GM23338 (cell line): ENCODE measurements around the gene OR10G4. TPM values are rescaled to one million over a fixed set of nuclear protein-coding genes. Genes with fewer than 3 reads are reported as not detected.

Experiments
- ATAC-seq: fragments of 200-7000 bp; cut with Tn5 transposase; 3 replicates; pipeline ENCODE4 v1.9.1; 2020
- DNase-seq: peaks from one replicate; pipeline ENCODE4 v3.0.0-alpha.2; 2015; ENCODE audit warnings: low spot score
- H2AFZ ChIP-seq: fragments of 200-600 bp; sonication (generic); 2 replicates; pipeline ENCODE4 v1.8.0; 2016; ENCODE audit warnings: antibody characterized with exemption, mild to moderate bottlenecking, moderate library complexity
- H3F3A ChIP-seq: fragments of 200-600 bp; sonication (generic); replicated peaks from 2 replicates; pipeline ENCODE4 v1.8.0; 2017; ENCODE audit warnings: antibody characterized with exemption, mixed run types, low read depth
- H3K27ac ChIP-seq: fragments of 200-600 bp; sonication (generic); 2 replicates; pipeline ENCODE4 v1.6.1; 2016; ENCODE audit warnings: low read depth
- H3K27me3 ChIP-seq: fragments of 200-600 bp; sonication (generic); 2 replicates; pipeline ENCODE4 v1.8.0; 2016; ENCODE audit warnings: mild to moderate bottlenecking, mixed run types, moderate library complexity; ENCODE audit not compliant: insufficient read depth
- H3K36me3 ChIP-seq: fragments of 200-600 bp; sonication (generic); 2 replicates; pipeline ENCODE4 v1.8.0; 2016; ENCODE audit warnings: mild to moderate bottlenecking; ENCODE audit not compliant: insufficient read depth
- H3K4me1 ChIP-seq: fragments of 200-600 bp; sonication (generic); 2 replicates; pipeline ENCODE4 v1.8.0; 2016; ENCODE audit warnings: mild to moderate bottlenecking, moderate library complexity; ENCODE audit not compliant: insufficient read depth
- H3K4me2 ChIP-seq: fragments of 200-600 bp; sonication (generic); 2 replicates; pipeline ENCODE4 v1.7.1; 2017; ENCODE audit warnings: mixed run types
- H3K4me3 ChIP-seq: fragments of 200-600 bp; sonication (generic); 2 replicates; pipeline ENCODE4 v1.6.1; 2016; ENCODE audit warnings: mixed run types
- H3K79me2 ChIP-seq: fragments of 200-600 bp; sonication (generic); replicated peaks from 2 replicates; pipeline ENCODE4 v1.8.0; 2017; ENCODE audit warnings: mild to moderate bottlenecking; ENCODE audit not compliant: insufficient read depth
- H3K9me2 ChIP-seq: fragments of 200-600 bp; sonication (generic); 2 replicates; pipeline ENCODE4 v1.8.0; 2017; ENCODE audit not compliant: insufficient read depth
- H4K20me1 ChIP-seq: fragments of 200-600 bp; sonication (generic); replicated peaks from 2 replicates; pipeline ENCODE4 v1.8.0; 2017; ENCODE audit warnings: mild to moderate bottlenecking; ENCODE audit not compliant: insufficient read depth
- H3K27ac Mint-ChIP-seq: 2 replicates; pipeline ENCODE4 v1.8.0; 2020; ENCODE audit warnings: inconsistent platforms, mild to moderate bottlenecking, moderate library complexity, mixed read lengths
- H3K27me3 Mint-ChIP-seq: 3 replicates; pipeline ENCODE4 v1.8.0; 2022; ENCODE audit warnings: low read depth, mild to moderate bottlenecking, moderate library complexity, mixed read lengths, inconsistent platforms; ENCODE audit not compliant: insufficient read depth, poor library complexity
- H3K36me3 Mint-ChIP-seq: 3 replicates; pipeline ENCODE4 v1.8.0; 2021; ENCODE audit warnings: low read depth, mild to moderate bottlenecking, inconsistent platforms, moderate library complexity, mixed read lengths
- H3K4me1 Mint-ChIP-seq: 3 replicates; pipeline ENCODE4 v1.8.0; 2020; ENCODE audit warnings: mild to moderate bottlenecking, inconsistent platforms, mixed read lengths
- H3K4me3 Mint-ChIP-seq: 3 replicates; pipeline ENCODE4 v1.8.0; 2021; ENCODE audit warnings: moderate library complexity, mild to moderate bottlenecking, inconsistent platforms, mixed read lengths
- H3K9me3 Mint-ChIP-seq: 3 replicates; pipeline ENCODE4 v1.8.0; 2020; ENCODE audit warnings: moderate library complexity, mild to moderate bottlenecking, inconsistent platforms, mixed read lengths
- CREB1 ChIP-seq: fragments of 250-450 bp; sonication (Bioruptor Pico); IDR thresholded peaks from 2 replicates; pipeline ENCODE4 v1.5.0; 2020; ENCODE audit warnings: low read depth, mild to moderate bottlenecking, moderate library complexity
- EZH2 ChIP-seq: fragments of 200-600 bp; sonication (generic); IDR thresholded peaks from one replicate; pipeline ENCODE4 v1.8.0; 2017; ENCODE audit warnings: antibody characterized with exemption, mild to moderate bottlenecking, low read depth; ENCODE audit not compliant: unreplicated experiment
- EZH2phosphoT487 ChIP-seq: fragments of 200-600 bp; sonication (generic); IDR thresholded peaks from one replicate; pipeline ENCODE4 v1.8.1; 2018; ENCODE audit warnings: antibody characterized with exemption; ENCODE audit not compliant: unreplicated experiment
- JUNB ChIP-seq: IDR thresholded peaks from one replicate; pipeline ENCODE4 v1.6.1; 2016; ENCODE audit warnings: antibody characterized with exemption; ENCODE audit not compliant: unreplicated experiment
- NANOG ChIP-seq: IDR thresholded peaks from 2 replicates; pipeline ENCODE4 v1.6.1; 2016; ENCODE audit warnings: antibody characterized with exemption, borderline replicate concordance
- POLR2AphosphoS5 ChIP-seq: IDR thresholded peaks from 2 replicates; pipeline ENCODE4 v1.6.1; 2016; ENCODE audit warnings: antibody characterized with exemption, low read depth
- STAT1 ChIP-seq: IDR thresholded peaks from one replicate; pipeline ENCODE4 v1.6.1; 2016; ENCODE audit warnings: antibody characterized with exemption; ENCODE audit not compliant: unreplicated experiment
- ZNF114 ChIP-seq: fragments of 250-450 bp; sonication (Bioruptor Pico); IDR thresholded peaks from 2 replicates; pipeline ENCODE4 v1.5.0; 2020; ENCODE audit warnings: mild to moderate bottlenecking, moderate library complexity
- ZNF331 ChIP-seq: fragments of 250-450 bp; sonication (Bioruptor Pico); IDR thresholded peaks from 2 replicates; pipeline ENCODE4 v1.5.0; 2020; ENCODE audit warnings: low read depth, mild to moderate bottlenecking, moderate library complexity
- polyA plus RNA-seq: library from polyadenylated mRNA; unstranded; fragments of >200 nt; fragmentation: Nextera tagmentation; extraction: Ambion mirVana; gene quantifications from 2 replicates; pipeline ENCODE4 v1.2.1, GENCODE V29; 2016
- total RNA-seq: library from RNA; depleted of rRNA; stranded (reverse); fragments of >200 nt; shearing (Covaris generic); gene quantifications from 2 replicates; pipeline ENCODE4 v1.2.3, GENCODE V29; 2014
- TF ChIP-seq, protein P1 (sequence below): fragments of 250-450 bp; sonication (Bioruptor Pico); IDR thresholded peaks from 2 replicates; pipeline ENCODE4 v1.5.0; 2020; ENCODE audit warnings: mild to moderate bottlenecking, moderate library complexity
- TF ChIP-seq, protein P2 (sequence below): IDR thresholded peaks from one replicate; pipeline ENCODE4 v1.6.1; 2018; ENCODE audit warnings: antibody characterized with exemption; ENCODE audit not compliant: unreplicated experiment
- TF ChIP-seq, protein P3 (sequence below): IDR thresholded peaks from 2 replicates; pipeline ENCODE4 v1.6.1; 2016; ENCODE audit warnings: antibody characterized with exemption
- TF ChIP-seq, protein P4 (sequence below), 2 experiments: fragments of 200-600 bp in 1 of 2; sonication (generic) in 1 of 2; conservative IDR thresholded peaks; 2 replicates each; pipeline versions ENCODE4 v1.5.1 to v1.6.1; 2016 to 2017; ENCODE audit warnings: antibody characterized with exemption in 2 of 2, low read depth in 2 of 2, mild to moderate bottlenecking in 2 of 2, moderate library complexity in 1 of 2

Gene OR10G4
- total and polyA plus RNA-seq, 2 experiments from 2014 or later: not detected

DNA sequence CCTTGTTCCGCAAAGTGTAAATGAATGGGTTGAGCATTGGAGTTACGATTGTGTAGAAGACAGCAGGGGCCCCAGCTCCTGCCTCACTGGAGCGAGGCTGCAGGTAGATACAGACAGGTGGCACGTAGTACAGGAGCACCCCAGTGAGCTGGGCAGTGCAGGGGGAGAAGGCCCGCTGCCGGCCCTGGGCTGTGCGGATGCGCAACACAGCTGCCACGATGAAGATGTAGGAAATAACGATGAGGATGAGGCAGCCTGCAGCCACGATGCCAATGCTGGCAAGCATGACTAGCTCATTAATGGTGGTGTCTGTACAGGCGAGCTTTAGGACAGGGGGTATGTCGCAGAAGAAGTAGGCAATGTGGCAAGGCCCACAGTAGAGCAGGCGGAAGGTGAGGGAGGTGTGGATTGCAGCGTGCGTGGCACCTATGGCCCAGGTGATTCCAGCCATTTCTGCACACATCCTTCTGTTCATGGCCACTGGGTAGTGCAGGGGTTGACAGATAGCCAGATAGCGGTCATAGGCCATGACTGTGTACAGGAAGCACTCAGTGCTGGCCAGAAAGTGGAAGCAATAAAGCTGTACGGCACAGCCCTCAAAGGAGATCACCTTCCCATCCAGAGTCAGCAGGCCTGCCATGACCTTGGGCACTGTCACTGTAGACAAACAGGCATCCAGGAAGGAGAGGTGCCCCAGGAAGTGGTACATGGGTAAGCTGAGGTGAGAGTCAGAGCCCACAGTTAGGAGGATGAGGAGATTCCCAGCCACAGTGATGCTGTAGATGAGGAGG lies 35.8 kb upstream of the OR10G4 start:
- no peaks in the 10 kb centered on the region; the same call in 1 of the 2 replicates for H3K4me1 ChIP-seq
- H2AFZ ChIP-seq: peak overlapping the region; percentile 74; the same call in 1 of the 2 replicates
- no peaks in the 10 kb centered on the region for H4K20me1 ChIP-seq
- H3K4me3 Mint-ChIP-seq: no peak overlapping the region
- H3K4me3 ChIP-seq: no peak overlapping the region
- no peak overlapping the region for H3K27ac ChIP-seq
- H3K36me3 ChIP-seq: no peaks in the 10 kb centered on the region
- no peak overlapping the region for H3K27ac Mint-ChIP-seq
- no peaks in the 10 kb centered on the region for H3K9me2 ChIP-seq
- no peaks in the 10 kb centered on the region for H3K27me3 ChIP-seq
- no peak for TF ChIP-seq EZH2phosphoT487
- TF ChIP-seq, protein P1, sequence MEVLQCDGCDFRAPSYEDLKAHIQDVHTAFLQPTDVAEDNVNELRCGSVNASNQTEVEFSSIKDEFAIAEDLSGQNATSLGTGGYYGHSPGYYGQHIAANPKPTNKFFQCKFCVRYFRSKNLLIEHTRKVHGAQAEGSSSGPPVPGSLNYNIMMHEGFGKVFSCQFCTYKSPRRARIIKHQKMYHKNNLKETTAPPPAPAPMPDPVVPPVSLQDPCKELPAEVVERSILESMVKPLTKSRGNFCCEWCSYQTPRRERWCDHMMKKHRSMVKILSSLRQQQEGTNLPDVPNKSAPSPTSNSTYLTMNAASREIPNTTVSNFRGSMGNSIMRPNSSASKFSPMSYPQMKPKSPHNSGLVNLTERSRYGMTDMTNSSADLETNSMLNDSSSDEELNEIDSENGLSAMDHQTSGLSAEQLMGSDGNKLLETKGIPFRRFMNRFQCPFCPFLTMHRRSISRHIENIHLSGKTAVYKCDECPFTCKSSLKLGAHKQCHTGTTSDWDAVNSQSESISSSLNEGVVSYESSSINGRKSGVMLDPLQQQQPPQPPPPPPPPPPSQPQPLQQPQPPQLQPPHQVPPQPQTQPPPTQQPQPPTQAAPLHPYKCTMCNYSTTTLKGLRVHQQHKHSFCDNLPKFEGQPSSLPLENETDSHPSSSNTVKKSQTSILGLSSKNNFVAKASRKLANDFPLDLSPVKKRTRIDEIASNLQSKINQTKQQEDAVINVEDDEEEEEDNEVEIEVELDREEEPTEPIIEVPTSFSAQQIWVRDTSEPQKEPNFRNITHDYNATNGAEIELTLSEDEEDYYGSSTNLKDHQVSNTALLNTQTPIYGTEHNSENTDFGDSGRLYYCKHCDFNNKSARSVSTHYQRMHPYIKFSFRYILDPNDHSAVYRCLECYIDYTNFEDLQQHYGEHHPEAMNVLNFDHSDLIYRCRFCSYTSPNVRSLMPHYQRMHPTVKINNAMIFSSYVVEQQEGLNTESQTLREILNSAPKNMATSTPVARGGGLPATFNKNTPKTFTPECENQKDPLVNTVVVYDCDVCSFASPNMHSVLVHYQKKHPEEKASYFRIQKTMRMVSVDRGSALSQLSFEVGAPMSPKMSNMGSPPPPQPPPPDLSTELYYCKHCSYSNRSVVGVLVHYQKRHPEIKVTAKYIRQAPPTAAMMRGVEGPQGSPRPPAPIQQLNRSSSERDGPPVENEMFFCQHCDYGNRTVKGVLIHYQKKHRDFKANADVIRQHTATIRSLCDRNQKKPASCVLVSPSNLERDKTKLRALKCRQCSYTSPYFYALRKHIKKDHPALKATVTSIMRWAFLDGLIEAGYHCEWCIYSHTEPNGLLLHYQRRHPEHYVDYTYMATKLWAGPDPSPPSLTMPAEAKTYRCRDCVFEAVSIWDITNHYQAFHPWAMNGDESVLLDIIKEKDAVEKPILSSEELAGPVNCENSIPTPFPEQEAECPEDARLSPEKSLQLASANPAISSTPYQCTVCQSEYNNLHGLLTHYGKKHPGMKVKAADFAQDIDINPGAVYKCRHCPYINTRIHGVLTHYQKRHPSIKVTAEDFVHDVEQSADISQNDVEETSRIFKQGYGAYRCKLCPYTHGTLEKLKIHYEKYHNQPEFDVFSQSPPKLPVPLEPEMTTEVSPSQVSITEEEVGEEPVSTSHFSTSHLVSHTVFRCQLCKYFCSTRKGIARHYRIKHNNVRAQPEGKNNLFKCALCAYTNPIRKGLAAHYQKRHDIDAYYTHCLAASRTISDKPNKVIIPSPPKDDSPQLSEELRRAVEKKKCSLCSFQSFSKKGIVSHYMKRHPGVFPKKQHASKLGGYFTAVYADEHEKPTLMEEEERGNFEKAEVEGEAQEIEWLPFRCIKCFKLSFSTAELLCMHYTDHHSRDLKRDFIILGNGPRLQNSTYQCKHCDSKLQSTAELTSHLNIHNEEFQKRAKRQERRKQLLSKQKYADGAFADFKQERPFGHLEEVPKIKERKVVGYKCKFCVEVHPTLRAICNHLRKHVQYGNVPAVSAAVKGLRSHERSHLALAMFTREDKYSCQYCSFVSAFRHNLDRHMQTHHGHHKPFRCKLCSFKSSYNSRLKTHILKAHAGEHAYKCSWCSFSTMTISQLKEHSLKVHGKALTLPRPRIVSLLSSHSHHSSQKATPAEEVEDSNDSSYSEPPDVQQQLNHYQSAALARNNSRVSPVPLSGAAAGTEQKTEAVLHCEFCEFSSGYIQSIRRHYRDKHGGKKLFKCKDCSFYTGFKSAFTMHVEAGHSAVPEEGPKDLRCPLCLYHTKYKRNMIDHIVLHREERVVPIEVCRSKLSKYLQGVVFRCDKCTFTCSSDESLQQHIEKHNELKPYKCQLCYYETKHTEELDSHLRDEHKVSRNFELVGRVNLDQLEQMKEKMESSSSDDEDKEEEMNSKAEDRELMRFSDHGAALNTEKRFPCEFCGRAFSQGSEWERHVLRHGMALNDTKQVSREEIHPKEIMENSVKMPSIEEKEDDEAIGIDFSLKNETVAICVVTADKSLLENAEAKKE (CRISPR knock-in tag): no peak
- no peak for TF ChIP-seq CREB1 (CRISPR knock-in tag)
- no peak for TF ChIP-seq EZH2
- no peak for TF ChIP-seq ZNF331
- TF ChIP-seq, protein P2, sequence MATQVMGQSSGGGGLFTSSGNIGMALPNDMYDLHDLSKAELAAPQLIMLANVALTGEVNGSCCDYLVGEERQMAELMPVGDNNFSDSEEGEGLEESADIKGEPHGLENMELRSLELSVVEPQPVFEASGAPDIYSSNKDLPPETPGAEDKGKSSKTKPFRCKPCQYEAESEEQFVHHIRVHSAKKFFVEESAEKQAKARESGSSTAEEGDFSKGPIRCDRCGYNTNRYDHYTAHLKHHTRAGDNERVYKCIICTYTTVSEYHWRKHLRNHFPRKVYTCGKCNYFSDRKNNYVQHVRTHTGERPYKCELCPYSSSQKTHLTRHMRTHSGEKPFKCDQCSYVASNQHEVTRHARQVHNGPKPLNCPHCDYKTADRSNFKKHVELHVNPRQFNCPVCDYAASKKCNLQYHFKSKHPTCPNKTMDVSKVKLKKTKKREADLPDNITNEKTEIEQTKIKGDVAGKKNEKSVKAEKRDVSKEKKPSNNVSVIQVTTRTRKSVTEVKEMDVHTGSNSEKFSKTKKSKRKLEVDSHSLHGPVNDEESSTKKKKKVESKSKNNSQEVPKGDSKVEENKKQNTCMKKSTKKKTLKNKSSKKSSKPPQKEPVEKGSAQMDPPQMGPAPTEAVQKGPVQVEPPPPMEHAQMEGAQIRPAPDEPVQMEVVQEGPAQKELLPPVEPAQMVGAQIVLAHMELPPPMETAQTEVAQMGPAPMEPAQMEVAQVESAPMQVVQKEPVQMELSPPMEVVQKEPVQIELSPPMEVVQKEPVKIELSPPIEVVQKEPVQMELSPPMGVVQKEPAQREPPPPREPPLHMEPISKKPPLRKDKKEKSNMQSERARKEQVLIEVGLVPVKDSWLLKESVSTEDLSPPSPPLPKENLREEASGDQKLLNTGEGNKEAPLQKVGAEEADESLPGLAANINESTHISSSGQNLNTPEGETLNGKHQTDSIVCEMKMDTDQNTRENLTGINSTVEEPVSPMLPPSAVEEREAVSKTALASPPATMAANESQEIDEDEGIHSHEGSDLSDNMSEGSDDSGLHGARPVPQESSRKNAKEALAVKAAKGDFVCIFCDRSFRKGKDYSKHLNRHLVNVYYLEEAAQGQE: no peak
- no peak for TF ChIP-seq NANOG
- no peak for TF ChIP-seq JUNB
- TF ChIP-seq, protein P3, sequence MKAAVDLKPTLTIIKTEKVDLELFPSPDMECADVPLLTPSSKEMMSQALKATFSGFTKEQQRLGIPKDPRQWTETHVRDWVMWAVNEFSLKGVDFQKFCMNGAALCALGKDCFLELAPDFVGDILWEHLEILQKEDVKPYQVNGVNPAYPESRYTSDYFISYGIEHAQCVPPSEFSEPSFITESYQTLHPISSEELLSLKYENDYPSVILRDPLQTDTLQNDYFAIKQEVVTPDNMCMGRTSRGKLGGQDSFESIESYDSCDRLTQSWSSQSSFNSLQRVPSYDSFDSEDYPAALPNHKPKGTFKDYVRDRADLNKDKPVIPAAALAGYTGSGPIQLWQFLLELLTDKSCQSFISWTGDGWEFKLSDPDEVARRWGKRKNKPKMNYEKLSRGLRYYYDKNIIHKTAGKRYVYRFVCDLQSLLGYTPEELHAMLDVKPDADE: no peak
- TF ChIP-seq STAT1: no peak
- no peak for TF ChIP-seq ZNF114
- TF ChIP-seq, protein P4, sequence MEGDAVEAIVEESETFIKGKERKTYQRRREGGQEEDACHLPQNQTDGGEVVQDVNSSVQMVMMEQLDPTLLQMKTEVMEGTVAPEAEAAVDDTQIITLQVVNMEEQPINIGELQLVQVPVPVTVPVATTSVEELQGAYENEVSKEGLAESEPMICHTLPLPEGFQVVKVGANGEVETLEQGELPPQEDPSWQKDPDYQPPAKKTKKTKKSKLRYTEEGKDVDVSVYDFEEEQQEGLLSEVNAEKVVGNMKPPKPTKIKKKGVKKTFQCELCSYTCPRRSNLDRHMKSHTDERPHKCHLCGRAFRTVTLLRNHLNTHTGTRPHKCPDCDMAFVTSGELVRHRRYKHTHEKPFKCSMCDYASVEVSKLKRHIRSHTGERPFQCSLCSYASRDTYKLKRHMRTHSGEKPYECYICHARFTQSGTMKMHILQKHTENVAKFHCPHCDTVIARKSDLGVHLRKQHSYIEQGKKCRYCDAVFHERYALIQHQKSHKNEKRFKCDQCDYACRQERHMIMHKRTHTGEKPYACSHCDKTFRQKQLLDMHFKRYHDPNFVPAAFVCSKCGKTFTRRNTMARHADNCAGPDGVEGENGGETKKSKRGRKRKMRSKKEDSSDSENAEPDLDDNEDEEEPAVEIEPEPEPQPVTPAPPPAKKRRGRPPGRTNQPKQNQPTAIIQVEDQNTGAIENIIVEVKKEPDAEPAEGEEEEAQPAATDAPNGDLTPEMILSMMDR (conservative IDR thresholded peaks at IDR 0.05; ENCODE audit: low read depth in 2 of 2): no peak
- TF ChIP-seq POLR2AphosphoS5: no peak
- no peak overlapping the region for H3K4me2 ChIP-seq
- peaks cover 3% of the 10 kb centered on the region for H3K27me3 Mint-ChIP-seq
- 0 out of 3 replicates have a peak, but pooled peaks cover 2% of the 10 kb centered on the region for H3K9me3 Mint-ChIP-seq
- DNase-seq (no peak), ATAC-seq (no peak)
- no peaks in the 10 kb centered on the region for H3F3A ChIP-seq
- no peaks in the 10 kb centered on the region for H3K36me3 Mint-ChIP-seq
- H3K79me2 ChIP-seq: no peaks in the 10 kb centered on the region
- peaks cover 5% of the 10 kb centered on the region; the same call in 2 of the 3 replicates for H3K4me1 Mint-ChIP-seq
